HEK293 (cell line): ENCODE results near the gene AGAP1.

Source experiments
- GLIS1 ChIP-seq: fragments of 450-650 bp; formaldehyde crosslinking; IDR thresholded peaks from 2 replicates; pipeline ENCODE4 v1.5.1; 2016; ENCODE audit warnings: missing biosample characterization, missing genetic modification characterization
- GLIS2 ChIP-seq: fragments of 450-650 bp; formaldehyde crosslinking; IDR thresholded peaks from 2 replicates; pipeline ENCODE4 v1.5.1; 2016; ENCODE audit warnings: missing biosample characterization, missing genetic modification characterization
- KLF10 ChIP-seq: fragments of 450-650 bp; IDR thresholded peaks from 2 replicates; pipeline ENCODE4 v1.5.1; 2018; ENCODE audit warnings: missing biosample characterization, mild to moderate bottlenecking, missing genetic modification characterization
- SP7 ChIP-seq: fragments of 450-650 bp; formaldehyde crosslinking; IDR thresholded peaks from 2 replicates; pipeline ENCODE4 v1.5.1; 2016; ENCODE audit warnings: missing biosample characterization, missing genetic modification characterization
- TCF7L2 ChIP-seq: IDR thresholded peaks from 2 replicates; pipeline ENCODE4 v1.6.1; 2011; ENCODE audit warnings: low read depth, mild to moderate bottlenecking, inconsistent platforms, low read length, moderate library complexity, borderline replicate concordance
- ZBTB8A ChIP-seq: fragments of 450-650 bp; formaldehyde crosslinking; IDR thresholded peaks from 2 replicates; pipeline ENCODE4 v1.5.1; 2016; ENCODE audit warnings: missing biosample characterization, missing genetic modification characterization
- ZFP69B ChIP-seq: fragments of 450-650 bp; formaldehyde crosslinking; IDR thresholded peaks from 2 replicates; pipeline ENCODE4 v1.5.1; 2016; ENCODE audit warnings: missing biosample characterization, missing genetic modification characterization
- ZNF114 ChIP-seq: fragments of 450-650 bp; formaldehyde crosslinking; IDR thresholded peaks from 2 replicates; pipeline ENCODE4 v1.5.0; 2017; ENCODE audit warnings: missing biosample characterization, missing genetic modification characterization
- ZNF138 ChIP-seq: fragments of 450-650 bp; formaldehyde crosslinking; IDR thresholded peaks from 2 replicates; pipeline ENCODE4 v1.5.1; 2016; ENCODE audit warnings: missing biosample characterization, missing genetic modification characterization, borderline replicate concordance
- ZNF184 ChIP-seq: fragments of 450-650 bp; IDR thresholded peaks from 2 replicates; pipeline ENCODE4 v1.5.1; 2018; ENCODE audit warnings: missing biosample characterization, mild to moderate bottlenecking, missing genetic modification characterization
- ZNF202 ChIP-seq: fragments of 450-650 bp; formaldehyde crosslinking; IDR thresholded peaks from 2 replicates; pipeline ENCODE4 v1.5.1; 2016; ENCODE audit warnings: missing biosample characterization, missing genetic modification characterization, borderline replicate concordance
- ZNF214 ChIP-seq: fragments of 450-650 bp; formaldehyde crosslinking; IDR thresholded peaks from 2 replicates; pipeline ENCODE4 v1.5.1; 2017; ENCODE audit warnings: missing biosample characterization, mild to moderate bottlenecking, missing genetic modification characterization, borderline replicate concordance
- ZNF394 ChIP-seq: fragments of 450-650 bp; formaldehyde crosslinking; IDR thresholded peaks from 2 replicates; pipeline ENCODE4 v1.5.1; 2016; ENCODE audit warnings: missing biosample characterization, missing genetic modification characterization, mild to moderate bottlenecking, moderate library complexity, borderline replicate concordance
- ZNF510 ChIP-seq: fragments of 450-650 bp; formaldehyde crosslinking; IDR thresholded peaks from 2 replicates; pipeline ENCODE4 v1.5.1; 2018; ENCODE audit warnings: mild to moderate bottlenecking, missing genetic modification characterization, missing biosample characterization; ENCODE audit not compliant: insufficient replicate concordance
- ZNF529 ChIP-seq: fragments of 450-650 bp; formaldehyde crosslinking; IDR thresholded peaks from 2 replicates; pipeline ENCODE4 v1.5.1; 2017; ENCODE audit warnings: missing genetic modification characterization, missing biosample characterization; ENCODE audit not compliant: insufficient replicate concordance
- ZNF621 ChIP-seq: fragments of 450-650 bp; formaldehyde crosslinking; IDR thresholded peaks from 2 replicates; pipeline ENCODE4 v1.5.1; 2017; ENCODE audit warnings: missing biosample characterization, missing genetic modification characterization
- ZNF654 ChIP-seq: fragments of 450-650 bp; formaldehyde crosslinking; IDR thresholded peaks from 2 replicates; pipeline ENCODE4 v1.5.1; 2016; ENCODE audit warnings: low read depth, missing biosample characterization, missing genetic modification characterization
- ZNF658 ChIP-seq: fragments of 450-650 bp; formaldehyde crosslinking; IDR thresholded peaks from 2 replicates; pipeline ENCODE4; 2016; ENCODE audit warnings: missing biosample characterization, missing genetic modification characterization
- ZNF670 ChIP-seq: fragments of 450-650 bp; formaldehyde crosslinking; IDR thresholded peaks from 2 replicates; pipeline ENCODE4 v1.5.1; 2016; ENCODE audit warnings: missing biosample characterization, missing genetic modification characterization, low read depth
- ZXDB ChIP-seq: fragments of 450-650 bp; formaldehyde crosslinking; IDR thresholded peaks from 2 replicates; pipeline ENCODE4 v1.5.1; 2016; ENCODE audit warnings: missing biosample characterization, missing genetic modification characterization
- TF ChIP-seq, protein P1 (sequence below): fragments of 450-650 bp; formaldehyde crosslinking; IDR thresholded peaks from 2 replicates; pipeline ENCODE4 v1.5.1; 2016; ENCODE audit warnings: missing biosample characterization, missing genetic modification characterization
- TF ChIP-seq, protein P2 (sequence below): fragments of 450-650 bp; formaldehyde crosslinking; IDR thresholded peaks from 2 replicates; pipeline ENCODE4 v1.5.1; 2016; ENCODE audit warnings: missing biosample characterization, missing genetic modification characterization
- TF ChIP-seq, protein P3 (sequence below): fragments of 450-650 bp; formaldehyde crosslinking; IDR thresholded peaks from 2 replicates; pipeline ENCODE4 v1.5.1; 2016; ENCODE audit warnings: missing biosample characterization, missing genetic modification characterization
- TF ChIP-seq, protein P4 (sequence below): fragments of 450-650 bp; formaldehyde crosslinking; IDR thresholded peaks from 2 replicates; pipeline ENCODE4 v1.5.1; 2016; ENCODE audit warnings: missing biosample characterization, missing genetic modification characterization, borderline replicate concordance
- TF ChIP-seq, protein P5 (sequence below): fragments of 450-650 bp; formaldehyde crosslinking; IDR thresholded peaks from 2 replicates; pipeline ENCODE4 v1.5.1; 2016; ENCODE audit warnings: missing biosample characterization, missing genetic modification characterization
- TF ChIP-seq, protein P6 (sequence below): fragments of 450-650 bp; formaldehyde crosslinking; IDR thresholded peaks from 2 replicates; pipeline ENCODE4; 2016; ENCODE audit warnings: missing biosample characterization, missing genetic modification characterization

The AGAP1 gene

DNA sequence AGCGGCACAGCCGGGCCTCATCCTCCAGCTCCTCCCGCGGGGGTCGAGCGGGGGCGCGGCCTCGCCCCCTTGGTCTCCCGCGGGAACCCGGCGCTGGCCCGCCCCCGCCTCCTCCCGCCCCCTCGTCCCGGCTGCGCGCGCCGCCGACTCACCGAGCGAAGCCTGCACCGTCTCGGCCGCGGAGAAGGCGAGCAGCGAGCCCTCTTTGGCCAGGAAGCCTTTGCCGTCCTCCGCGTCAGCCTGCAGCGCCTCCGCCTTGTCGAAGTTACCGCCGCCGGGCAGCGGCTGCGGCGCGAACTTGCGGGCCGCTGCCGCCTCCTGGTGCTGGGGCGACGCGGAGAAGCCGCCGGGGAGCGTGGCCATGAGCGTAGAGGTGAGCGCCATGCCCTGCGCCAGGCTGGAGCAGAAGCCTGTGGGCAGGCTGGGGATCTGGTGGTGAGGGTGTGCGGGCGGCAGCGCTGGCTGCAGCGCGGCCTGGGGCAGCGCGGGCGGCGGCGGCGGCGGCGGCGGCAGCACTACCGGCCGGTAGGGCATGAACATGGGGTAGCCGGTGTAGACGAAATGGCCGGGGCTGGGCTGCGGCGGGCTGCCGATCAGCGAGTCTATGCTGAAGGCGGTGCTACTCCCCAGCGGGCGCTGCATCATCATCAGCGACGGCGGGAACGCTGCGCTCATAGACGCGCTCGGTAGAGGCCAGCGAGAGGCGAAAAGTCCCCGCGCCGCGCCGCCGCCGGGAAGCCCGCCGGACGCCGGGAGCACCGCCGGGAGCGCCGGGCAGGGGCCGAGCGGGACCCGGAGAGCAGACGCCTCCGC is 673.7 kb downstream of the AGAP1 start (continued):
- no peak for TF ChIP-seq ZNF510
- no peak for TF ChIP-seq ZFP69B
- no peak for TF ChIP-seq ZNF621 (tag by site-specific recombination)
- TF ChIP-seq, protein P1, sequence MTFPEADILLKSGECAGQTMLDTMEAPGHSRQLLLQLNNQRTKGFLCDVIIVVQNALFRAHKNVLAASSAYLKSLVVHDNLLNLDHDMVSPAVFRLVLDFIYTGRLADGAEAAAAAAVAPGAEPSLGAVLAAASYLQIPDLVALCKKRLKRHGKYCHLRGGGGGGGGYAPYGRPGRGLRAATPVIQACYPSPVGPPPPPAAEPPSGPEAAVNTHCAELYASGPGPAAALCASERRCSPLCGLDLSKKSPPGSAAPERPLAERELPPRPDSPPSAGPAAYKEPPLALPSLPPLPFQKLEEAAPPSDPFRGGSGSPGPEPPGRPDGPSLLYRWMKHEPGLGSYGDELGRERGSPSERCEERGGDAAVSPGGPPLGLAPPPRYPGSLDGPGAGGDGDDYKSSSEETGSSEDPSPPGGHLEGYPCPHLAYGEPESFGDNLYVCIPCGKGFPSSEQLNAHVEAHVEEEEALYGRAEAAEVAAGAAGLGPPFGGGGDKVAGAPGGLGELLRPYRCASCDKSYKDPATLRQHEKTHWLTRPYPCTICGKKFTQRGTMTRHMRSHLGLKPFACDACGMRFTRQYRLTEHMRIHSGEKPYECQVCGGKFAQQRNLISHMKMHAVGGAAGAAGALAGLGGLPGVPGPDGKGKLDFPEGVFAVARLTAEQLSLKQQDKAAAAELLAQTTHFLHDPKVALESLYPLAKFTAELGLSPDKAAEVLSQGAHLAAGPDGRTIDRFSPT (tag by site-specific recombination) = no peak
- no peak for TF ChIP-seq ZNF658 (tag by site-specific recombination)
- no peak for TF ChIP-seq SP7 (tag by site-specific recombination)
- TF ChIP-seq GLIS2 = no peak; the same call in 1 of the 2 replicates
- TF ChIP-seq, protein P2, sequence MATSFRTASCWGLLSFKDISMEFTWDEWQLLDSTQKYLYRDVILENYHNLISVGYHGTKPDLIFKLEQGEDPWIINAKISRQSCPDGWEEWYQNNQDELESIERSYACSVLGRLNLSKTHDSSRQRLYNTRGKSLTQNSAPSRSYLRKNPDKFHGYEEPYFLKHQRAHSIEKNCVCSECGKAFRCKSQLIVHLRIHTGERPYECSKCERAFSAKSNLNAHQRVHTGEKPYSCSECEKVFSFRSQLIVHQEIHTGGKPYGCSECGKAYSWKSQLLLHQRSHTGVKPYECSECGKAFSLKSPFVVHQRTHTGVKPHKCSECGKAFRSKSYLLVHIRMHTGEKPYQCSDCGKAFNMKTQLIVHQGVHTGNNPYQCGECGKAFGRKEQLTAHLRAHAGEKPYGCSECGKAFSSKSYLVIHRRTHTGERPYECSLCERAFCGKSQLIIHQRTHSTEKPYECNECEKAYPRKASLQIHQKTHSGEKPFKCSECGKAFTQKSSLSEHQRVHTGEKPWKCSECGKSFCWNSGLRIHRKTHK = no peak
- TF ChIP-seq ZNF654 (tag by site-specific recombination) = no peak
- TF ChIP-seq ZNF138 (tag by site-specific recombination) = no peak
- no peak for TF ChIP-seq ZXDB
- no peak for TF ChIP-seq ZNF184 (tag by site-specific recombination)
- TF ChIP-seq ZNF214 (tag by site-specific recombination) = no peak
- no peak for TF ChIP-seq ZNF114
- peak; percentile 50; the same call in 1 of the 2 replicates for TF ChIP-seq ZBTB8A
- no peak for TF ChIP-seq TCF7L2
- TF ChIP-seq ZNF202 (tag by site-specific recombination) = no peak
- TF ChIP-seq, protein P3, sequence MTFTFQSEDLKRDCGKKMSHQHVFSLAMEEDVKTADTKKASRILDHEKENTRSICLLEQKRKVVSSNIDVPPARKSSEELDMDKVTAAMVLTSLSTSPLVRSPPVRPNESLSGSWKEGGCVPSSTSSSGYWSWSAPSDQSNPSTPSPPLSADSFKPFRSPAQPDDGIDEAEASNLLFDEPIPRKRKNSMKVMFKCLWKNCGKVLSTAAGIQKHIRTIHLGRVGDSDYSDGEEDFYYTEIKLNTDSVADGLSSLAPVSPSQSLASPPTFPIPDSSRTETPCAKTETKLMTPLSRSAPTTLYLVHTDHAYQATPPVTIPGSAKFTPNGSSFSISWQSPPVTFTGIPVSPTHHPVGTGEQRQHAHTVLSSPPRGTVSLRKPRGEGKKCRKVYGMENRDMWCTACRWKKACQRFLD = no peak
- TF ChIP-seq, protein P4, sequence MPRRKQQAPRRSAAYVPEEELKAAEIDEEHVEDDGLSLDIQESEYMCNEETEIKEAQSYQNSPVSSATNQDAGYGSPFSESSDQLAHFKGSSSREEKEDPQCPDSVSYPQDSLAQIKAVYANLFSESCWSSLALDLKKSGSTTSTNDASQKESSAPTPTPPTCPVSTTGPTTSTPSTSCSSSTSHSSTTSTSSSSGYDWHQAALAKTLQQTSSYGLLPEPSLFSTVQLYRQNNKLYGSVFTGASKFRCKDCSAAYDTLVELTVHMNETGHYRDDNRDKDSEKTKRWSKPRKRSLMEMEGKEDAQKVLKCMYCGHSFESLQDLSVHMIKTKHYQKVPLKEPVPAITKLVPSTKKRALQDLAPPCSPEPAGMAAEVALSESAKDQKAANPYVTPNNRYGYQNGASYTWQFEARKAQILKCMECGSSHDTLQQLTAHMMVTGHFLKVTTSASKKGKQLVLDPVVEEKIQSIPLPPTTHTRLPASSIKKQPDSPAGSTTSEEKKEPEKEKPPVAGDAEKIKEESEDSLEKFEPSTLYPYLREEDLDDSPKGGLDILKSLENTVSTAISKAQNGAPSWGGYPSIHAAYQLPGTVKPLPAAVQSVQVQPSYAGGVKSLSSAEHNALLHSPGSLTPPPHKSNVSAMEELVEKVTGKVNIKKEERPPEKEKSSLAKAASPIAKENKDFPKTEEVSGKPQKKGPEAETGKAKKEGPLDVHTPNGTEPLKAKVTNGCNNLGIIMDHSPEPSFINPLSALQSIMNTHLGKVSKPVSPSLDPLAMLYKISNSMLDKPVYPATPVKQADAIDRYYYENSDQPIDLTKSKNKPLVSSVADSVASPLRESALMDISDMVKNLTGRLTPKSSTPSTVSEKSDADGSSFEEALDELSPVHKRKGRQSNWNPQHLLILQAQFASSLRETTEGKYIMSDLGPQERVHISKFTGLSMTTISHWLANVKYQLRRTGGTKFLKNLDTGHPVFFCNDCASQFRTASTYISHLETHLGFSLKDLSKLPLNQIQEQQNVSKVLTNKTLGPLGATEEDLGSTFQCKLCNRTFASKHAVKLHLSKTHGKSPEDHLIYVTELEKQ (tag by site-specific recombination) = no peak
- TF ChIP-seq KLF10 = no peak
- TF ChIP-seq ZNF529 (tag by site-specific recombination) = no peak
- TF ChIP-seq GLIS1 (tag by site-specific recombination) = no peak
- TF ChIP-seq, protein P5, sequence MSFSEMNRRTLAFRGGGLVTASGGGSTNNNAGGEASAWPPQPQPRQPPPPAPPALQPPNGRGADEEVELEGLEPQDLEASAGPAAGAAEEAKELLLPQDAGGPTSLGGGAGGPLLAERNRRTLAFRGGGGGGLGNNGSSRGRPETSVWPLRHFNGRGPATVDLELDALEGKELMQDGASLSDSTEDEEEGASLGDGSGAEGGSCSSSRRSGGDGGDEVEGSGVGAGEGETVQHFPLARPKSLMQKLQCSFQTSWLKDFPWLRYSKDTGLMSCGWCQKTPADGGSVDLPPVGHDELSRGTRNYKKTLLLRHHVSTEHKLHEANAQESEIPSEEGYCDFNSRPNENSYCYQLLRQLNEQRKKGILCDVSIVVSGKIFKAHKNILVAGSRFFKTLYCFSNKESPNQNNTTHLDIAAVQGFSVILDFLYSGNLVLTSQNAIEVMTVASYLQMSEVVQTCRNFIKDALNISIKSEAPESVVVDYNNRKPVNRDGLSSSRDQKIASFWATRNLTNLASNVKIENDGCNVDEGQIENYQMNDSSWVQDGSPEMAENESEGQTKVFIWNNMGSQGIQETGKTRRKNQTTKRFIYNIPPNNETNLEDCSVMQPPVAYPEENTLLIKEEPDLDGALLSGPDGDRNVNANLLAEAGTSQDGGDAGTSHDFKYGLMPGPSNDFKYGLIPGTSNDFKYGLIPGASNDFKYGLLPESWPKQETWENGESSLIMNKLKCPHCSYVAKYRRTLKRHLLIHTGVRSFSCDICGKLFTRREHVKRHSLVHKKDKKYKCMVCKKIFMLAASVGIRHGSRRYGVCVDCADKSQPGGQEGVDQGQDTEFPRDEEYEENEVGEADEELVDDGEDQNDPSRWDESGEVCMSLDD = peak; percentile 7; the same call in 1 of the 2 replicates
- TF ChIP-seq ZNF670 = no peak
- TF ChIP-seq, protein P6, sequence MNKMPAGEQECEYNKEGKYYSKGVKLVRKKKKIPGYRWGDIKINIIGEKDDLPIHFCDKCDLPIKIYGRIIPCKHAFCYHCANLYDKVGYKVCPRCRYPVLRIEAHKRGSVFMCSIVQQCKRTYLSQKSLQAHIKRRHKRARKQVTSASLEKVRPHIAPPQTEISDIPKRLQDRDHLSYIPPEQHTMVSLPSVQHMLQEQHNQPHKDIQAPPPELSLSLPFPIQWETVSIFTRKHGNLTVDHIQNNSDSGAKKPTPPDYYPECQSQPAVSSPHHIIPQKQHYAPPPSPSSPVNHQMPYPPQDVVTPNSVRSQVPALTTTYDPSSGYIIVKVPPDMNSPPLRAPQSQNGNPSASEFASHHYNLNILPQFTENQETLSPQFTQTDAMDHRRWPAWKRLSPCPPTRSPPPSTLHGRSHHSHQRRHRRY (tag by site-specific recombination) = no peak
- TF ChIP-seq ZNF394 = no peak
